GM12878 (cell line): ENCODE data around the gene PVALEF. TPM values are rescaled to one million over a fixed set of nuclear protein-coding genes. Genes with fewer than 3 reads are reported as not detected.

Experiments used
- ATAC-seq: fragments of 200-7000 bp; cut with Tn5 transposase; 3 replicates; pipeline ENCODE4 v1.9.1; 2020; ENCODE audit warnings: mild to moderate bottlenecking, moderate library complexity
- BruUV-seq: library from RNA; stranded (reverse); fragments of 400-500 nt; replicated peaks from 2 replicates; lab custom pipeline; 2021; lab: Mats Ljungman, UMichigan
- CTCF ChIA-PET: fragments of 300-600 bp; sonication (Branson Sonifier 250); formaldehyde crosslinking; extraction: SDS; loops from one replicate; lab custom pipeline; 2021; ENCODE audit warnings: inconsistent platforms; lab: Yijun Ruan, JAX
- POLR2A ChIA-PET: fragments of 350-600 bp; formaldehyde crosslinking; extraction: SDS; loops from one replicate; lab custom pipeline; 2021; ENCODE audit warnings: inconsistent platforms; lab: Charles Lee
- RAD21 ChIA-PET: fragments of 300-600 bp; sonication (Branson Sonifier 250); formaldehyde crosslinking; loops from one replicate; lab custom pipeline; 2023; ENCODE audit warnings: antibody characterized with exemption; ENCODE audit not compliant: unreplicated experiment; lab: Charles Lee
- SMC1A ChIA-PET: fragments of 300-600 bp; sonication (Branson Sonifier 250); formaldehyde crosslinking; loops from one replicate; lab custom pipeline; 2023; ENCODE audit not compliant: unreplicated experiment, uncharacterized antibody; lab: Charles Lee
- DNase-seq: peaks from one replicate; pipeline ENCODE4 v3.0.0-alpha.2; 2011; ENCODE audit warnings: low read depth, low spot score
- FAIRE-seq: peaks from 3 replicates; lab custom pipeline; 2011; peaks lifted over from hg19 to GRCh38; lab: Jason Lieb, UNC
- H2AFZ ChIP-seq: 2 replicates; pipeline ENCODE4 v1.6.0; 2011; ENCODE audit warnings: low read depth, low read length, control low read depth; ENCODE audit not compliant: control insufficient read depth
- H3K27ac ChIP-seq: 2 replicates; pipeline ENCODE4 v1.5.1; 2011; ENCODE audit warnings: control low read depth; ENCODE audit not compliant: control insufficient read depth, insufficient read depth
- H3K27me3 ChIP-seq, 2 experiments: replicated peaks in 1 of 2; 2 replicates each; pipeline versions ENCODE4 v1.6.0 to v1.6.1; 2011; ENCODE audit warnings: low read length in 1 of 2; ENCODE audit not compliant: control insufficient read depth in 2 of 2, insufficient read depth in 2 of 2
- H3K36me3 ChIP-seq, 2 experiments: 2 replicates each; pipeline ENCODE4 v1.5.1; 2011; ENCODE audit warnings: low read length in 1 of 2; ENCODE audit not compliant: control insufficient read depth in 2 of 2, insufficient read depth in 2 of 2
- H3K4me1 ChIP-seq: 2 replicates; pipeline ENCODE4 v1.6.1; 2011; ENCODE audit warnings: mild to moderate bottlenecking, low read length, moderate library complexity, mixed read lengths; ENCODE audit not compliant: control insufficient read depth, insufficient read depth
- H3K4me2 ChIP-seq: 2 replicates; pipeline ENCODE4 v1.6.0; 2011; ENCODE audit warnings: control low read depth; ENCODE audit not compliant: control insufficient read depth, insufficient read depth
- H3K4me3 ChIP-seq: fragments of 200-600 bp; sonication (generic); 2 replicates; pipeline ENCODE4 v1.5.1; 2016
- H3K79me2 ChIP-seq: 2 replicates; pipeline ENCODE4 v1.6.0; 2011; ENCODE audit warnings: low read length; ENCODE audit not compliant: control insufficient read depth, insufficient read depth
- H3K9ac ChIP-seq: 2 replicates; pipeline ENCODE4 v1.8.0; 2011; ENCODE audit warnings: low read length, control low read depth, mixed read lengths; ENCODE audit not compliant: control insufficient read depth, insufficient read depth
- H3K9me3 ChIP-seq: replicated peaks from 3 replicates; pipeline ENCODE4 v1.5.1; 2011; ENCODE audit warnings: mild to moderate bottlenecking, low read length; ENCODE audit not compliant: control insufficient read depth, insufficient read depth
- H4K20me1 ChIP-seq: 2 replicates; pipeline ENCODE4 v1.6.0; 2011; ENCODE audit not compliant: control insufficient read depth, insufficient read depth
- CHD1 ChIP-seq: IDR thresholded peaks from 2 replicates; pipeline ENCODE4 v1.6.1; 2012; ENCODE audit warnings: low read depth, low read length, improper control_type of control experiment
- CREM ChIP-seq: IDR thresholded peaks from 2 replicates; pipeline ENCODE4 v1.6.1; 2014; ENCODE audit warnings: antibody characterized with exemption, low read depth
- ESRRA ChIP-seq: IDR thresholded peaks from 2 replicates; pipeline ENCODE4 v1.6.1; 2012; ENCODE audit warnings: mild to moderate bottlenecking, low read length, improper control_type of control experiment
- GATAD2B ChIP-seq: fragments of 450-650 bp; conservative IDR thresholded peaks from 2 replicates; pipeline ENCODE4 v1.6.1; 2017; ENCODE audit warnings: low read depth, mild to moderate bottlenecking, moderate library complexity
- JUND ChIP-seq: IDR thresholded peaks from 2 replicates; pipeline ENCODE4 v1.6.1; 2012; ENCODE audit warnings: low read depth, mild to moderate bottlenecking, low read length, improper control_type of control experiment, moderate library complexity
- MEF2B ChIP-seq: fragments of 450-650 bp; IDR thresholded peaks from 2 replicates; pipeline ENCODE4 v1.6.1; 2018; ENCODE audit warnings: mild to moderate bottlenecking, moderate library complexity; ENCODE audit not compliant: partially characterized antibody, poor library complexity, severe bottlenecking
- RAD51 ChIP-seq: fragments of 450-650 bp; IDR thresholded peaks from 2 replicates; pipeline ENCODE4 v1.6.1; 2016; ENCODE audit warnings: moderate library complexity, mild to moderate bottlenecking, inconsistent platforms
- SMC3 ChIP-seq: IDR thresholded peaks from 2 replicates; pipeline ENCODE4 v1.6.1; 2011; ENCODE audit warnings: low read length, improper control_type of control experiment, borderline replicate concordance
- TBL1XR1 ChIP-seq: IDR thresholded peaks from 2 replicates; pipeline ENCODE4 v1.6.1; 2012; ENCODE audit warnings: low read depth, low read length, improper control_type of control experiment
- WGBS: methylation state at CpG from one replicate; pipeline ENCODE4 v1.1.6; 2016; ENCODE audit warnings: low lambda C conversion rate; ENCODE audit not compliant: insufficient replicate concordance, insufficient coverage; ENCODE audit errors: missing lambda C conversion rate; 5-methylcytosine and 5-hydroxymethylcytosine counted together
- in situ Hi-C: fragments of 300-500 bp; cut with MboI; formaldehyde crosslinking; loops from 9 replicates; pipeline ENCODE4 v1.14.3; 2018; ENCODE audit warnings: mixed read lengths
- intact Hi-C: fragments of 100-400 bp; cut with micrococcal nuclease; formaldehyde crosslinking; loops from one replicate; pipeline ENCODE4 v1.14.2; 2022; ENCODE audit not compliant: unreplicated experiment
- polyA plus RNA-seq, 11 experiments: library from polyadenylated mRNA; depleted of rRNA in 4 of 11; unstranded in 6 of 11; stranded (reverse) in 5 of 11; fragments of >200 nt; fragmentation: Nextera tagmentation in 4 of 11; fragmentation: Illumina TruSeq in 1 of 11; extraction: Ambion mirVana in 4 of 11; extraction: Trizol in 1 of 11; gene quantifications; 1 replicate in 1 of 11; 2 replicates in 10 of 11; pipeline versions ENCODE4 v1.2.1 to v1.2.3, GENCODE V29; 2011 to 2016; ENCODE audit warnings: inconsistent platforms in 2 of 11, missing spikeins in 2 of 11, low read depth in 1 of 11
- total RNA-seq, 4 experiments: library from RNA; depleted of rRNA in 3 of 4; stranded (reverse); fragments of >200 nt in 3 of 4; fragmentation: Illumina TruSeq in 1 of 4; extraction: Trizol in 1 of 4; gene quantifications; 2 replicates each; pipeline versions ENCODE4 v1.2.1 to v1.2.3, GENCODE V29; 2013 to 2021
- TF ChIP-seq, protein P1 (sequence below): fragments of 450-650 bp; IDR thresholded peaks from 2 replicates; pipeline ENCODE4 v1.6.1; 2017; ENCODE audit warnings: mild to moderate bottlenecking, moderate library complexity
- TF ChIP-seq, protein P2 (sequence below): fragments of 450-650 bp; IDR thresholded peaks from 2 replicates; pipeline ENCODE4 v1.6.1; 2017; ENCODE audit warnings: mild to moderate bottlenecking, moderate library complexity
- TF ChIP-seq, protein P3 (sequence below): fragments of 450-650 bp; IDR thresholded peaks from 2 replicates; pipeline ENCODE4 v1.6.1; 2018; ENCODE audit warnings: borderline replicate concordance, mild to moderate bottlenecking; ENCODE audit not compliant: partially characterized antibody

Gene PVALEF
- total and polyA plus RNA-seq, 10 of the 15 experiments (the other 5 are each of a cell fraction or from before 2014, with no cell fraction given) = not detected

DNA sequence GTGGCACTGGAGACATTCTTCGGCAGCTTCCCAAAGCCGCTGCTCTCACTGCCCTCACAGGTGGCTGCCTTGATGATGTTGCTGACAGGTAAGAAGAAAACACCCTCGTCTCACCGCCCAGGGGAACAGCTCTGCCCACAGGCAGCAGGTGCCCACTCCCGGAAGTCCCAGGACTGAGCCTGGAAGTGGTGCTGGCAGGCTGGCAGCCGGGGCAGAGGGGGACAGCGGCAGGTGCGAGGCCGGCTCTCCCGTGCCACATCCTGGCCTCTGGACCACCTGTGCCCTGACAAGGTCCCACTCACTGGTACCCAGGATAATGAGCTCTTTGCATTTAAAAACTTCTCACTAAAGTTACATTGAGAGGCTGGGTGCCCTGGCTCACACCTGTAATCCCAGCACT lies 37.0 kb downstream of the PVALEF start:
- H3K9me3 ChIP-seq = no peaks in the 10 kb centered on the region
- H4K20me1 ChIP-seq = no peaks in the 10 kb centered on the region
- no peak for FAIRE-seq
- H2AFZ ChIP-seq = no peak overlapping the region
- CTCF ChIA-PET = no interaction called here
- peaks cover 4 to 8% of the 10 kb centered on the region in 2 experiments; a peak in 2 of 4 replicates for H3K36me3 ChIP-seq
- no peaks in the 10 kb centered on the region for H3K27me3 ChIP-seq
- TF ChIP-seq TBL1XR1 (no peak), GATAD2B (no peak), CHD1 (no peak), ESRRA (no peak), MEF2B (no peak), CREM (no peak), JUND (no peak), RAD51 (no peak), SMC3 (no peak)
- TF ChIP-seq, protein P1, sequence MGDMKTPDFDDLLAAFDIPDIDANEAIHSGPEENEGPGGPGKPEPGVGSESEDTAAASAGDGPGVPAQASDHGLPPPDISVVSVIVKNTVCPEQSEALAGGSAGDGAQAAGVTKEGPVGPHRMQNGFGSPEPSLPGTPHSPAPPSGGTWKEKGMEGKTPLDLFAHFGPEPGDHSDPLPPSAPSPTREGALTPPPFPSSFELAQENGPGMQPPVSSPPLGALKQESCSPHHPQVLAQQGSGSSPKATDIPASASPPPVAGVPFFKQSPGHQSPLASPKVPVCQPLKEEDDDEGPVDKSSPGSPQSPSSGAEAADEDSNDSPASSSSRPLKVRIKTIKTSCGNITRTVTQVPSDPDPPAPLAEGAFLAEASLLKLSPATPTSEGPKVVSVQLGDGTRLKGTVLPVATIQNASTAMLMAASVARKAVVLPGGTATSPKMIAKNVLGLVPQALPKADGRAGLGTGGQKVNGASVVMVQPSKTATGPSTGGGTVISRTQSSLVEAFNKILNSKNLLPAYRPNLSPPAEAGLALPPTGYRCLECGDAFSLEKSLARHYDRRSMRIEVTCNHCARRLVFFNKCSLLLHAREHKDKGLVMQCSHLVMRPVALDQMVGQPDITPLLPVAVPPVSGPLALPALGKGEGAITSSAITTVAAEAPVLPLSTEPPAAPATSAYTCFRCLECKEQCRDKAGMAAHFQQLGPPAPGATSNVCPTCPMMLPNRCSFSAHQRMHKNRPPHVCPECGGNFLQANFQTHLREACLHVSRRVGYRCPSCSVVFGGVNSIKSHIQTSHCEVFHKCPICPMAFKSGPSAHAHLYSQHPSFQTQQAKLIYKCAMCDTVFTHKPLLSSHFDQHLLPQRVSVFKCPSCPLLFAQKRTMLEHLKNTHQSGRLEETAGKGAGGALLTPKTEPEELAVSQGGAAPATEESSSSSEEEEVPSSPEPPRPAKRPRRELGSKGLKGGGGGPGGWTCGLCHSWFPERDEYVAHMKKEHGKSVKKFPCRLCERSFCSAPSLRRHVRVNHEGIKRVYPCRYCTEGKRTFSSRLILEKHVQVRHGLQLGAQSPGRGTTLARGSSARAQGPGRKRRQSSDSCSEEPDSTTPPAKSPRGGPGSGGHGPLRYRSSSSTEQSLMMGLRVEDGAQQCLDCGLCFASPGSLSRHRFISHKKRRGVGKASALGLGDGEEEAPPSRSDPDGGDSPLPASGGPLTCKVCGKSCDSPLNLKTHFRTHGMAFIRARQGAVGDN = no peak
- TF ChIP-seq, protein P2, sequence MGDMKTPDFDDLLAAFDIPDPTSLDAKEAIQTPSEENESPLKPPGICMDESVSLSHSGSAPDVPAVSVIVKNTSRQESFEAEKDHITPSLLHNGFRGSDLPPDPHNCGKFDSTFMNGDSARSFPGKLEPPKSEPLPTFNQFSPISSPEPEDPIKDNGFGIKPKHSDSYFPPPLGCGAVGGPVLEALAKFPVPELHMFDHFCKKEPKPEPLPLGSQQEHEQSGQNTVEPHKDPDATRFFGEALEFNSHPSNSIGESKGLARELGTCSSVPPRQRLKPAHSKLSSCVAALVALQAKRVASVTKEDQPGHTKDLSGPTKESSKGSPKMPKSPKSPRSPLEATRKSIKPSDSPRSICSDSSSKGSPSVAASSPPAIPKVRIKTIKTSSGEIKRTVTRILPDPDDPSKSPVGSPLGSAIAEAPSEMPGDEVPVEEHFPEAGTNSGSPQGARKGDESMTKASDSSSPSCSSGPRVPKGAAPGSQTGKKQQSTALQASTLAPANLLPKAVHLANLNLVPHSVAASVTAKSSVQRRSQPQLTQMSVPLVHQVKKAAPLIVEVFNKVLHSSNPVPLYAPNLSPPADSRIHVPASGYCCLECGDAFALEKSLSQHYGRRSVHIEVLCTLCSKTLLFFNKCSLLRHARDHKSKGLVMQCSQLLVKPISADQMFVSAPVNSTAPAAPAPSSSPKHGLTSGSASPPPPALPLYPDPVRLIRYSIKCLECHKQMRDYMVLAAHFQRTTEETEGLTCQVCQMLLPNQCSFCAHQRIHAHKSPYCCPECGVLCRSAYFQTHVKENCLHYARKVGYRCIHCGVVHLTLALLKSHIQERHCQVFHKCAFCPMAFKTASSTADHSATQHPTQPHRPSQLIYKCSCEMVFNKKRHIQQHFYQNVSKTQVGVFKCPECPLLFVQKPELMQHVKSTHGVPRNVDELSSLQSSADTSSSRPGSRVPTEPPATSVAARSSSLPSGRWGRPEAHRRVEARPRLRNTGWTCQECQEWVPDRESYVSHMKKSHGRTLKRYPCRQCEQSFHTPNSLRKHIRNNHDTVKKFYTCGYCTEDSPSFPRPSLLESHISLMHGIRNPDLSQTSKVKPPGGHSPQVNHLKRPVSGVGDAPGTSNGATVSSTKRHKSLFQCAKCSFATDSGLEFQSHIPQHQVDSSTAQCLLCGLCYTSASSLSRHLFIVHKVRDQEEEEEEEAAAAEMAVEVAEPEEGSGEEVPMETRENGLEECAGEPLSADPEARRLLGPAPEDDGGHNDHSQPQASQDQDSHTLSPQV = no peak
- TF ChIP-seq, protein P3, sequence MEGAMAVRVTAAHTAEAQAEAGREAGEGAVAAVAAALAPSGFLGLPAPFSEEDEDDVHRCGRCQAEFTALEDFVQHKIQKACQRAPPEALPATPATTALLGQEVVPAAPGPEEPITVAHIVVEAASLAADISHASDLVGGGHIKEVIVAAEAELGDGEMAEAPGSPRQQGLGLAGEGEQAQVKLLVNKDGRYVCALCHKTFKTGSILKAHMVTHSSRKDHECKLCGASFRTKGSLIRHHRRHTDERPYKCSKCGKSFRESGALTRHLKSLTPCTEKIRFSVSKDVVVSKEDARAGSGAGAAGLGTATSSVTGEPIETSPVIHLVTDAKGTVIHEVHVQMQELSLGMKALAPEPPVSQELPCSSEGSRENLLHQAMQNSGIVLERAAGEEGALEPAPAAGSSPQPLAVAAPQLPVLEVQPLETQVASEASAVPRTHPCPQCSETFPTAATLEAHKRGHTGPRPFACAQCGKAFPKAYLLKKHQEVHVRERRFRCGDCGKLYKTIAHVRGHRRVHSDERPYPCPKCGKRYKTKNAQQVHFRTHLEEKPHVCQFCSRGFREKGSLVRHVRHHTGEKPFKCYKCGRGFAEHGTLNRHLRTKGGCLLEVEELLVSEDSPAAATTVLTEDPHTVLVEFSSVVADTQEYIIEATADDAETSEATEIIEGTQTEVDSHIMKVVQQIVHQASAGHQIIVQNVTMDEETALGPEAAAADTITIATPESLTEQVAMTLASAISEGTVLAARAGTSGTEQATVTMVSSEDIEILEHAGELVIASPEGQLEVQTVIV = no peak
- TF ChIP-seq, all 136 proteins: peak for 0
- Histone ChIP-seq H3K4me3 (no peak overlapping the region), H3K27ac (no peak overlapping the region), H3K9ac (no peak overlapping the region), H3K79me2 (no peaks in the 10 kb centered on the region), H3K4me2 (no peak overlapping the region), H3K4me1 (no peaks in the 10 kb centered on the region)
- intact Hi-C loops (no loop called here), in situ Hi-C loops (no loop called here)
- ChIA-PET SMC1A (no interaction called here), POLR2A (no interaction called here), RAD21 (no interaction called here)
- whole genome bisulfite sequencing = 96% methylated on average over 10 of the region's 10 CpGs
- ATAC-seq = no peak
- no TSS peak for BruUV-seq
- no peak for DNase-seq
